NCI-H146 treated with DMSO at 0.1 percent for 48 hours (cell line): ENCODE measurements around the gene CD247.
"Not testable (repeated sequence)": the region's sequence is repeated elsewhere in the genome, so short reads cannot be mapped to it uniquely, and the experiment has no call there.

Experiments used
- DNase-seq: peaks from one replicate; lab custom pipeline; 2025; ENCODE audit not compliant: unreplicated experiment; lab: John Stamatoyannopoulos, UW

The CD247 gene

GRCh38 chr1:167518331-167518700, at the start of gene CD247:
Gene CD247 (minus strand): TSS chr1:167518529. CDS start chr1:167518465, 64 bp downstream.
- no peak for DNase-seq

- DNase-seq = no peak
Observed at GRCh38 chr1:167567663-167568062, 49.3 kb upstream of the CD247 start.

GRCh38 chr1:167566766-167567165, 48.4 kb upstream of the CD247 start:
- DNase-seq = no peak

GRCh38 chr1:167565922-167566321, 47.6 kb upstream of the CD247 start:
- DNase-seq = no peak

- no peak for DNase-seq
Observed at GRCh38 chr1:167564612-167565270, 46.4 kb upstream of the CD247 start.

- DNase-seq = peak; percentile 49
Observed at GRCh38 chr1:167563579-167564246, 45.4 kb upstream of the CD247 start.

GRCh38 chr1:167562702-167563101, 44.4 kb upstream of the CD247 start:
- no peak for DNase-seq

GRCh38 chr1:167561753-167562152, 43.4 kb upstream of the CD247 start:
- no peak for DNase-seq

- DNase-seq = peak; percentile 17
Observed at GRCh38 chr1:167555971-167556714, 37.8 kb upstream of the CD247 start.

- not testable (repeated sequence) for DNase-seq
Observed at GRCh38 chr1:167555072-167555471, 36.7 kb upstream of the CD247 start.

- no peak for DNase-seq
Observed at GRCh38 chr1:167554028-167554779, 35.9 kb upstream of the CD247 start.

GRCh38 chr1:167553136-167554027, 35.1 kb upstream of the CD247 start, which contains the start of gene CREG1:
Gene CREG1 (minus strand): TSS chr1:167553762.
- DNase-seq = peak; percentile 73

- no peak for DNase-seq
Observed at GRCh38 chr1:167551362-167551761, 33.0 kb upstream of the CD247 start.

GRCh38 chr1:167548059-167548932, 30.0 kb upstream of the CD247 start:
- DNase-seq = no peak

- DNase-seq = no peak
Observed at GRCh38 chr1:167546935-167547334, 28.6 kb upstream of the CD247 start.

GRCh38 chr1:167545349-167545748, 27.0 kb upstream of the CD247 start:
- no peak for DNase-seq

- DNase-seq = no peak
Observed at GRCh38 chr1:167544447-167545093, 26.2 kb upstream of the CD247 start.

- no peak for DNase-seq
Observed at GRCh38 chr1:167543199-167543990, 25.1 kb upstream of the CD247 start.
